ENCODE measurements around the gene POMP. TPM values are rescaled to one million over a fixed set of nuclear protein-coding genes. Genes with fewer than 3 reads are reported as not detected.

Gene POMP
- total RNA-seq, 1 donor from 2014 or later = 23.8 TPM

DNA sequence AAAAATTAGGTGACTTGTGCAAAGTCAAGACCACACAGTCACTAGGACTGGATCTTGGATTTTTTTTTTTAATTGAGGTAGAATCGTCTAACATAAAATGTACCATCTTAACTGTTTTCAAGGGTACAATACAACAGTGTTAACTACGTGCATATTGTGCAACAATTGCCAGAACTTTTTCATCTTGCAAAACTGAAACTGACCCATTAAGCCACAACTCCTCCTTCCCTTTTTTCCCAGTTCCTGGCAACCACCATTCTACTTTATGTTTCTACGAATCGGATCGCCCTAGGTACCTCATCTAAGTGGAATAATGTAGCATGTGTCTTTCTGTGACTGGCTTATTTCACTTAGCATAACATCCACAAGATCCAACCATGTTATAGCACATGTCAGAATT, 37.5 kb upstream of the POMP start:
- Histone ChIP-seq H3K9me3 (no peaks in the 10 kb centered on the region), H3K27ac (no peak overlapping the region), H3K36me3 (no peaks in the 10 kb centered on the region), H3K4me3 (no peak overlapping the region), H3K4me1 (no peaks in the 10 kb centered on the region), H3K27me3 (no peaks in the 10 kb centered on the region)
- intact Hi-C loops (cut with DNase I) = no loop called here
- no peak for TF ChIP-seq POLR2AphosphoS5 (IDR thresholded peaks at IDR 0.05; ENCODE audit: insufficient read depth in 1 of 2, low read depth in 1 of 2)
- TF ChIP-seq, protein P1, sequence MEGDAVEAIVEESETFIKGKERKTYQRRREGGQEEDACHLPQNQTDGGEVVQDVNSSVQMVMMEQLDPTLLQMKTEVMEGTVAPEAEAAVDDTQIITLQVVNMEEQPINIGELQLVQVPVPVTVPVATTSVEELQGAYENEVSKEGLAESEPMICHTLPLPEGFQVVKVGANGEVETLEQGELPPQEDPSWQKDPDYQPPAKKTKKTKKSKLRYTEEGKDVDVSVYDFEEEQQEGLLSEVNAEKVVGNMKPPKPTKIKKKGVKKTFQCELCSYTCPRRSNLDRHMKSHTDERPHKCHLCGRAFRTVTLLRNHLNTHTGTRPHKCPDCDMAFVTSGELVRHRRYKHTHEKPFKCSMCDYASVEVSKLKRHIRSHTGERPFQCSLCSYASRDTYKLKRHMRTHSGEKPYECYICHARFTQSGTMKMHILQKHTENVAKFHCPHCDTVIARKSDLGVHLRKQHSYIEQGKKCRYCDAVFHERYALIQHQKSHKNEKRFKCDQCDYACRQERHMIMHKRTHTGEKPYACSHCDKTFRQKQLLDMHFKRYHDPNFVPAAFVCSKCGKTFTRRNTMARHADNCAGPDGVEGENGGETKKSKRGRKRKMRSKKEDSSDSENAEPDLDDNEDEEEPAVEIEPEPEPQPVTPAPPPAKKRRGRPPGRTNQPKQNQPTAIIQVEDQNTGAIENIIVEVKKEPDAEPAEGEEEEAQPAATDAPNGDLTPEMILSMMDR (IDR thresholded peaks at IDR 0.05) = no peak
- TF ChIP-seq POLR2A (IDR thresholded peaks at IDR 0.05) = no peak
- DNase-seq (ENCODE audit: extremely low spot score in 2 of 2) = no peak

DNA sequence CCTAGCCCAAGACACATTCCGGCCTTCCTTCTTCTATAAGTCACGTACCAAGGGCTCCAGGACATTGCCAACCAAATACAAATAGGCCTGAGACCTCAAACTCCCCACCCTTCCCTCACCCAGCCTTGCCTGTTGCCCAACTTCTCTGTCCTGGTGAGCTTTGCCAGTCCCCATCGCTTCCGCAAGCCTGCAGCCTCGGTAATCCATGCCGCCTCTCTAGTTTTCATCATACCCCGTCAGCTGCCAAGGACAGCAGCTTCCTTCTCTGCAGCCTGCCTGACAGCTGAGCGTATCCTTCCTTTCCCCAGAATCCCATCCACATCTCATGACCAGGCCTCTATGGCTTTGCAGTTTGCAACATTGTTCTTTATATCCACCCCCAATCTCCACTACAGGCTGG, 36.6 kb upstream of the POMP start:
- Histone ChIP-seq H3K9me3 (no peaks in the 10 kb centered on the region), H3K4me3 (no peak overlapping the region), H3K36me3 (no peaks in the 10 kb centered on the region), H3K4me1 (no peaks in the 10 kb centered on the region), H3K27me3 (no peaks in the 10 kb centered on the region), H3K27ac (no peak overlapping the region)
- TF ChIP-seq POLR2A (IDR thresholded peaks at IDR 0.05) (no peak), POLR2AphosphoS5 (IDR thresholded peaks at IDR 0.05; ENCODE audit: insufficient read depth in 1 of 2, low read depth in 1 of 2) (no peak)
- TF ChIP-seq, protein P1 (IDR thresholded peaks at IDR 0.05) = no peak
- no peak for DNase-seq (ENCODE audit: extremely low spot score in 2 of 2)
- intact Hi-C loops (cut with DNase I) = no loop called here

DNA sequence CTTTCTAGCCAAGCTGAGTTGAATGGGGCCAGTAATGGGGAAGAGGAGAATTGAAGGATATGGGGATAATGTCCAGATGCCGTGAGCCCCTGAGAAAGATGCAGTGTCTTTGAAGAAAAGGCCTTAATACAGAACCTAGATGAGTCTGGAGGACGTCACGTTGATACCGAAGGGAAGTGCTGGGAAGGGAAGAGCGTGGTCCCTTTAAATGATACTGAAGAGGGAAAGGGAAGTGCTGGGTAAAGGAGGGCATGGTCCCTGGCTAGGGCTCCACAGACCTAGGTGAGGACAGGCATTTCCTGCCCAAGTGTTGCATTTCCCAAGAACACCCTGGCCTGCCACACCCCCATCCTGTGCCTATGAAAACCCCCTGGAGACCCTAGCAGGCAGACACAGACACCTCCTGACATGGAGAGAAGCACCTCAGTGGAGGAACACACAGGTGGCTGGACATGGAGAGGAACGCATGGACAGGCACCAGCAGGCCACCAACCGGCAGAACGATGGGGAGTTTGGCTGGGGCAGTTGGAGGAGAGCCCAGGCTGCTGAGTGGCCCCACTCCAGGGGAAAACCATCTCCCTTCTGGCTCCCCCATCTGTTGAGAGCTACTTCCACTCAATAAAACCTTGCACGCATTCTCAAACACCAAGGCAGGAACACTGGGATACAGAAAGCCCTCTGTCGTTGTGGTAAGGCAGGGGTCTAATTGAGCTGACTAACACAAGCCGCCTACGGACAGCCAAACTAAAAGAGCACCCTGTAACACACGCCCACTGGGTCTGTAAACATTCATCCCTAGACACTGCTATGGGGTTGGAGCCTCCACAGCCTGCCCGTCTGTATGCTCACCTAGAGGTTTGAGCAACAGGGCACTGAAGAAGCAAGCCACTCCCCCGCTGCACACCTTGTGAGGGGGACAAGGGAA, 34.9 kb upstream of the POMP start:
- intact Hi-C loops (cut with DNase I) = no loop called here
- DNase-seq (ENCODE audit: extremely low spot score in 2 of 2) = no peak
- H3K4me3 ChIP-seq = no peak overlapping the region

DNA sequence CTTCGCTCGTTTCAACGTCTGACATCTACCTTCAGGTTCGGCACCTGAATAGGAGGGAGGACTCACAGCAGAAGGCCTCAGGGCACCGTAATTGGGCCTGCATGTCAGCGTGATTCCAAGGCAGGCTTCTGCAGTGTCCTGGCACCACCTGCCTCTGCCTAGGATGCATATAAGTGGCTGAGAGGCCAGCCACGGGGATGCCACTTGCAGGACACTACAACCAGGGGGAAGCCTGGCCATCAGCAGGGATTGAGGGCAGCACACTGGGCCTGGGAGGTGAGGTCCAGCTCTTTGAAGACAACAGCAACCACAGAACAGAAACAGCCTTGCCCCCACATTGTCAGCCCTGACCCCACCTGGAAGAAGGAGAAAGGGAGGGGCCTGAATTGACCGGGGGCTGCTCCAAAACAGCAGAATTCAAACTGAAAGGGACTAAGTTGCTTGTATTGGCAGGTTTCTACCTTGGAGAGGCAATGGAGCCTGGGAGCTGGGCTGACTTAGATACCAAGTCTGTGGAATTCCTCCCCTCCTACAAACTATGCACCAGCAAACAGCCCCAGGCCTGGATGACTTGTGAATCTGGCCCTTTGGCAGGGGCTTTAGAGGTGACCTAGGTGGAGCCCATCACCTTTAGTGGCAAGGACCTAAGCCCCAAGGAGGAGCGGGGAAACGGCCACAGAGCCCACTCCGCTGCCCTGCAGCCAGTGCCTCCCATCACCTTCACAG, 34.1 kb upstream of the POMP start:
- no peaks in the 10 kb centered on the region for H3K9me3 ChIP-seq
- no peak overlapping the region for H3K4me3 ChIP-seq
- no peaks in the 10 kb centered on the region for H3K4me1 ChIP-seq
- TF ChIP-seq POLR2A (IDR thresholded peaks at IDR 0.05) = no peak
- TF ChIP-seq, protein P1 (IDR thresholded peaks at IDR 0.05) = no peak
- TF ChIP-seq POLR2AphosphoS5 (IDR thresholded peaks at IDR 0.05; ENCODE audit: insufficient read depth in 1 of 2, low read depth in 1 of 2) = no peak
- no peaks in the 10 kb centered on the region for H3K27me3 ChIP-seq
- DNase-seq (ENCODE audit: extremely low spot score in 2 of 2) = no peak
- no peaks in the 10 kb centered on the region for H3K36me3 ChIP-seq
- intact Hi-C loops (cut with DNase I) = no loop called here
- no peak overlapping the region for H3K27ac ChIP-seq

More for the DNA sequence above, 34.9 kb upstream of the POMP start:
- no peaks in the 10 kb centered on the region for H3K9me3 ChIP-seq
- TF ChIP-seq, protein P1 (IDR thresholded peaks at IDR 0.05) = no peak
- TF ChIP-seq POLR2AphosphoS5 (IDR thresholded peaks at IDR 0.05; ENCODE audit: insufficient read depth in 1 of 2, low read depth in 1 of 2) = no peak
- H3K27ac ChIP-seq = no peak overlapping the region
- no peaks in the 10 kb centered on the region for H3K4me1 ChIP-seq
- H3K36me3 ChIP-seq = no peaks in the 10 kb centered on the region
- H3K27me3 ChIP-seq = no peaks in the 10 kb centered on the region

All from vagina (tissue), 2 donors.